Neuronal stem cell (in vitro differentiated cells): Measurements from ENCODE around the gene GPR35.

Experiments
- DNase-seq: peaks from one replicate; pipeline ENCODE4 v3.0.0-alpha.2; 2013; ENCODE audit warnings: low spot score
- H2AFZ ChIP-seq: one replicate; pipeline ENCODE4 v1.6.1; 2013; ENCODE audit warnings: mild to moderate bottlenecking, low read length, inconsistent platforms
- H2AK5ac ChIP-seq: 2 replicates; pipeline ENCODE4 v1.6.1; 2013; ENCODE audit warnings: low read depth, mild to moderate bottlenecking, inconsistent platforms, low read length, moderate library complexity, mixed read lengths
- H2BK120ac ChIP-seq: 2 replicates; pipeline ENCODE4 v1.6.1; 2013; ENCODE audit warnings: low read depth, mild to moderate bottlenecking, inconsistent platforms, low read length, moderate library complexity, mixed read lengths
- H2BK12ac ChIP-seq: one replicate; pipeline ENCODE4 v1.6.1; 2013; ENCODE audit warnings: low read length, inconsistent platforms
- H2BK15ac ChIP-seq: 2 replicates; pipeline ENCODE4 v1.6.1; 2013; ENCODE audit warnings: mild to moderate bottlenecking, low read length, inconsistent platforms, mixed read lengths
- H2BK5ac ChIP-seq: one replicate; pipeline ENCODE4 v1.6.1; 2013; ENCODE audit warnings: inconsistent platforms, mild to moderate bottlenecking, low read length, moderate library complexity
- H3K14ac ChIP-seq: one replicate; pipeline ENCODE4 v1.6.1; 2013; ENCODE audit warnings: low read length, inconsistent platforms
- H3K18ac ChIP-seq: 2 replicates; pipeline ENCODE4 v1.6.1; 2013; ENCODE audit warnings: low read length, inconsistent platforms
- H3K23ac ChIP-seq: 2 replicates; pipeline ENCODE4 v1.6.1; 2013; ENCODE audit warnings: low read depth, mild to moderate bottlenecking, mixed read lengths, low read length, inconsistent platforms; ENCODE audit not compliant: poor library complexity
- H3K27ac ChIP-seq: replicated peaks from 3 replicates; pipeline ENCODE4 v1.5.1; 2013; ENCODE audit warnings: low read length, inconsistent platforms
- H3K27me3 ChIP-seq, 3 experiments: 2 replicates each; pipeline ENCODE4 v1.6.1; 2013; ENCODE audit warnings: low read length in 3 of 3, mild to moderate bottlenecking in 2 of 3, inconsistent platforms in 1 of 3, low read depth in 1 of 3, mixed read lengths in 1 of 3, moderate library complexity in 1 of 3; ENCODE audit not compliant: control insufficient read depth in 3 of 3, insufficient read depth in 3 of 3
- H3K36me3 ChIP-seq, 2 donors: replicated peaks in 1 of 2; 2 replicates each; pipeline ENCODE4 v1.6.1; 2013; ENCODE audit warnings: low read length in 2 of 2; ENCODE audit not compliant: control insufficient read depth in 2 of 2, insufficient read depth in 2 of 2
- H3K4ac ChIP-seq: 2 replicates; pipeline ENCODE4 v1.6.1; 2013; ENCODE audit warnings: inconsistent platforms, mild to moderate bottlenecking, low read length, moderate library complexity
- H3K4me1 ChIP-seq, 2 donors: 1 replicate in 1 of 2; 2 replicates in 1 of 2; pipeline ENCODE4 v1.6.1; 2013; ENCODE audit warnings: low read length in 2 of 2, low read depth in 1 of 2; ENCODE audit not compliant: control insufficient read depth in 2 of 2, insufficient read depth in 1 of 2
- H3K4me2 ChIP-seq: one replicate; pipeline ENCODE4 v1.6.1; 2013; ENCODE audit warnings: mild to moderate bottlenecking, low read length, inconsistent platforms; ENCODE audit not compliant: insufficient read depth, poor library complexity, severe bottlenecking
- H3K4me3 ChIP-seq, 2 donors: 2 replicates each; pipeline ENCODE4 v1.5.1; 2013; ENCODE audit warnings: low read length in 2 of 2, mild to moderate bottlenecking in 2 of 2, inconsistent platforms in 1 of 2, moderate library complexity in 1 of 2
- H3K79me1 ChIP-seq: one replicate; pipeline ENCODE4 v1.6.1; 2013; ENCODE audit warnings: low read depth, mild to moderate bottlenecking, inconsistent platforms, low read length, moderate library complexity
- H3K9ac ChIP-seq: one replicate; pipeline ENCODE4 v1.6.1; 2013; ENCODE audit warnings: mild to moderate bottlenecking, low read depth, low read length, inconsistent platforms; ENCODE audit not compliant: poor library complexity
- H3K9me3 ChIP-seq, 2 donors: replicated peaks in 1 of 2; 2 replicates each; pipeline versions ENCODE3 to v1.6.1; 2013; ENCODE audit warnings: low read length in 2 of 2, mild to moderate bottlenecking in 2 of 2, inconsistent platforms in 1 of 2, low read depth in 1 of 2, mixed read lengths in 1 of 2, moderate library complexity in 1 of 2; ENCODE audit not compliant: control insufficient read depth in 2 of 2, insufficient read depth in 1 of 2
- H4K8ac ChIP-seq: one replicate; pipeline ENCODE4 v1.6.1; 2013; ENCODE audit warnings: low read depth, mild to moderate bottlenecking, inconsistent platforms, low read length, moderate library complexity
- H4K91ac ChIP-seq: one replicate; pipeline ENCODE4 v1.6.1; 2013; ENCODE audit warnings: low read length, low read depth, mild to moderate bottlenecking, inconsistent platforms; ENCODE audit not compliant: poor library complexity
- WGBS, 2 donors: extraction: QIAGEN DNeasy Blood & Tissue Kit; methylation state at CpG; one replicate each; pipeline ENCODE4 v1.1.7; 2013; ENCODE audit warnings: missing lambda C conversion rate in 2 of 2, mixed read lengths in 1 of 2; ENCODE audit not compliant: insufficient read length in 2 of 2, insufficient replicate concordance in 1 of 2; ENCODE audit errors: extremely low coverage in 2 of 2; 5-methylcytosine and 5-hydroxymethylcytosine counted together

GPR35 gene

GRCh38 chr2:240622531-240623235, 2.6 kb upstream of the GPR35 start:
- Histone ChIP-seq H2BK15ac (no peak overlapping the region), H3K79me1 (no peaks in the 10 kb centered on the region), H3K9ac (no peak overlapping the region), H3K23ac (no peak overlapping the region), H3K27me3 (no peaks in the 10 kb centered on the region), H3K27ac (no peak overlapping the region), H3K9me3 (peaks cover 2 to 4% of the 10 kb centered on the region in 2 donors), H2BK12ac (no peak overlapping the region), H3K18ac (no peak overlapping the region), H2BK120ac (no peak overlapping the region), H2AK5ac (peak overlapping the region; percentile 21), H4K91ac (peak overlapping the region; percentile 53), H3K4me1 (peaks cover 5 to 13% of the 10 kb centered on the region in 2 donors), H3K36me3 (no peaks in the 10 kb centered on the region), H3K4me3 (no peak overlapping the region), H2BK5ac (no peak overlapping the region), H2AFZ (peak overlapping the region; percentile 75), H3K4ac (no peak overlapping the region), H4K8ac (no peak overlapping the region), H3K14ac (peak overlapping the region; percentile 82), H3K4me2 (no peak overlapping the region)
- WGBS, 2 donors = no CpG with 5 or more reads among the region's 37 CpGs
- DNase-seq = no peak

DNA sequence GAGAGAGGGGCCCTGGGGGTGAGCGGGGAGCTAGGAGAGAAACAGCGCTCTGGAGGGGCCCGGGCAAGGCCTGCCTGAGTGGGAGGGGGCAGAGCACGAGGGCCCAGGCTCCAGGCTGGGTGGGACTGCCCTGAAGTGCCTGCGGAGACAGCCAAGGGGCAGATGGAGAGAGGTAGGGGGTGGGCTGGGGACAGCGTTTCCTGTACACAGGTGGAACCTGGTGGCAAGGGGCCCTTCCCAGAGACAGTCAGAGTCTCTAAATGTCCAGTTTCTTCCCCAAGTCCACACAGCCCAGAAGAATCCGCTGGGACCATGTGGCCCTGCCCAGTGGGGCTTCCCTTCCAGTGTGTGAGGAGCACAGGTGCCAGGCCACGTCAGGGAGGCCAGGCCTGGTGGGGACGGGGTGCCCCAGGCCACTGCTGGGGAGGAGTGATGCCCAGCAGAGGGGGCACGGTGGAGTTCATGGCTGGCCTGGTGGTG, 1.7 kb upstream of the GPR35 start:
- Histone ChIP-seq H3K9ac (no peak overlapping the region), H3K27ac (no peak overlapping the region), H2AK5ac (no peak overlapping the region), H3K4me1 (peaks cover 6 to 13% of the 10 kb centered on the region in 2 donors), H4K91ac (peak overlapping the region; percentile 30), H3K4me3 (no peak overlapping the region), H3K27me3 (no peaks in the 10 kb centered on the region), H3K4ac (no peak overlapping the region), H3K23ac (no peak overlapping the region), H3K9me3 (no peaks in the 10 kb centered on the region), H3K14ac (no peak overlapping the region), H3K36me3 (no peaks in the 10 kb centered on the region), H2BK12ac (no peak overlapping the region), H2BK15ac (no peak overlapping the region), H3K18ac (no peak overlapping the region), H2BK120ac (peak overlapping the region; percentile 87), H3K4me2 (no peak overlapping the region), H2BK5ac (no peak overlapping the region), H3K79me1 (no peaks in the 10 kb centered on the region), H2AFZ (no peak overlapping the region), H4K8ac (no peak overlapping the region)
- DNase-seq = no peak
- whole genome bisulfite sequencing, 2 donors = no CpG with 5 or more reads among the region's 10 CpGs

- Histone ChIP-seq H4K8ac (peak overlapping the region; percentile 20), H3K4ac (peak overlapping the region; percentile 3), H3K36me3 (no peaks in the 10 kb centered on the region), H4K91ac (no peak overlapping the region), H3K18ac (peak overlapping the region; percentile 64), H2AFZ (peak overlapping the region; percentile 77), H3K14ac (peak overlapping the region; percentile 59), H2BK5ac (no peak overlapping the region), H2BK15ac (no peak overlapping the region), H3K4me2 (no peak overlapping the region), H3K27me3 (no peaks in the 10 kb centered on the region), H3K4me3 (peak overlapping the region in 1 of 2 donors; percentile 51), H2BK120ac (peak overlapping the region; percentile 87), H3K27ac (no peak overlapping the region), H2AK5ac (peak overlapping the region; percentile 84), H3K4me1 (peaks cover 10 to 15% of the 10 kb centered on the region in 2 donors), H2BK12ac (peak overlapping the region; percentile 98), H3K79me1 (no peaks in the 10 kb centered on the region), H3K9me3 (no peaks in the 10 kb centered on the region), H3K23ac (peak overlapping the region; percentile 68), H3K9ac (no peak overlapping the region)
- WGBS, 2 donors = no CpG with 5 or more reads among the region's 24 CpGs
- DNase-seq = no peak
Measured at GRCh38 chr2:240624011-240624949, 1.0 kb upstream of the GPR35 start.
